ENCODE measurements around the gene ZCCHC17.

ZCCHC17 gene

DNA sequence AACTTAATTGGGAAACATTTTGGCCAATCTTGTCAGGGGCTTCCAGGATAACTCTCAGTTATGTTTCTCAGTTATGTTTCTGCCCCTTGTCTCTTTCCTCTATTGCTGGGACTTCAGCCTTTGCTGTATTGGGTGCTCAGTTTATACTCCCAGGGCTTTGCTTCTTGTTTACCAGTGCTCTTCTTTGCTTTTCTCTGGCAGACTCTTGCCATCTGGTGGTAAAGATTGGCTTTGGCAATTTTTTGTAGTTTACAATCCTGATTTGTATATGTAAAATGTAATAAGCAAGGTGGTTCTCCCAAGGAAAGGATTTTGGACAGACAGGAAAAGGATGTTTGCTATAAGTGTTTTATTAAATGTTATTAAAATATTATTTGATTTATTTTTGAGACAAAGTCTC is 38.2 kb downstream of the ZCCHC17 start:
- ATAC-seq (no peak), DNase-seq (ENCODE audit: low spot score in 2 of 2) (no peak)
- Mint-ChIP-seq H3K9me3 (no peaks in the 10 kb centered on the region), H3K4me3 (no peak overlapping the region), H3K4me1 (no peaks in the 10 kb centered on the region), H3K36me3 (peaks cover 38% of the 10 kb centered on the region), H3K27ac (no peak overlapping the region)

DNA sequence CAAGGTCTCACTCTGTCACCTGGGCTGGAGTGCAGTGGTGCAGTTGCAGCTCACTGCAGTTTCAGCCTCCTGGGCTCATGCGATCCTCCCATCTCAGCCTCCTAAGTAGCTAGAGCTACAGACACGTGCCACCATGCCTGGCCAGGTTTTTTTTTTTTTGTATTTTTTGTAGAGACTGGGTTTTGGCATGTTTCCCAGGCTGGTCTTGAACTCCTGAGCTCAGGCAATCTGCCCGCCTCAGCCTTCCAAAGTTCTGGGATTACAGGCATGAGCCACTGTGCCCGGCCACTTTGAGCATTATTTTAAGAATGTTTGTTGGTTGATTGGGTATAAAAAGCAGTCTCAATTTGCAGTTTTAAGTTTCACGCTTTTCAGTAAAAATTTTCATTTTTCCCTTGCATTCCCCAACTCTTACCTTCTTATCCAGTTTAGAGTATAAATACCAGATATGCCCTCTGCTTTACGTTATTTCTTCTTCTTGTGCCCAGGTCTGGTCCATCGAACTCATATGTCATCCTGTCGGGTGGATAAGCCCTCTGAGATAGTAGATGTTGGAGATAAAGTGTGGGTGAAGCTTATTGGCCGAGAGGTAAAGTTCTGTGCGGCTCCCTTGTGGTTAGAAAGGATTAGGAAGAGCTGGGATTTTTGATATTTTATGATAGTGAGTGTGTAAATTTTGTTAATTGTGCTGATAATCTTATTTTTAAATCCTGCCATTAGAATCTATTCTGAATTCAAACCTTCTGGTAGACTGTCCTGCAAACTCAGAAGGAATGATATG is 40.0 kb downstream of the ZCCHC17 start:
- H3K27ac Mint-ChIP-seq, result no peak overlapping the region
- H3K36me3 Mint-ChIP-seq, result peaks cover 48% of the 10 kb centered on the region
- H3K4me1 Mint-ChIP-seq, result no peaks in the 10 kb centered on the region
- DNase-seq (ENCODE audit: low spot score in 2 of 2) (no peak), ATAC-seq (no peak)
- H3K4me3 Mint-ChIP-seq, result no peak overlapping the region
- H3K9me3 Mint-ChIP-seq, result no peaks in the 10 kb centered on the region

DNA sequence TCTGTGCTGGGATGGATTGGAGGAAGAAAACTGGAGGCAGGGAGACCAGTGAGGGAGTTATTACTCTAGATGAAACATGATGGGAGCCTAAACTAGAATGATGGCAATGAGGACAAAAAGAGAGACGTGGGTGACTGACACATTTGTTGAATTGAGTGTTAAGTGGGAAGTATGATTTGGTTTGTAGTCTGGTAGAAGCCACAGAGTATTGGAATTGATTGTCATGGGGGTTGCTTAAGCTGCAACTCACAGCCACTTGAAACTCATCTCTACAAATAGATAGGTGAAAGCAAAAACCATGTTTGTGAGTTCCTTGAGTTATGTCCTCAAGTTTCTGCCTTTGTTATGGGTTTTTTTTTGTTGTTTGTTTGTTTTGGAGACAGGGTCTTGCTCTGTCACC is 47.7 kb downstream of the ZCCHC17 start:
- Mint-ChIP-seq H3K9me3 (no peaks in the 10 kb centered on the region), H3K4me1 (no peaks in the 10 kb centered on the region), H3K27ac (no peak overlapping the region), H3K36me3 (peaks cover 40% of the 10 kb centered on the region), H3K4me3 (no peak overlapping the region)
- peak; percentile 76 for ATAC-seq
- no peak for DNase-seq (ENCODE audit: low spot score in 2 of 2)

DNA sequence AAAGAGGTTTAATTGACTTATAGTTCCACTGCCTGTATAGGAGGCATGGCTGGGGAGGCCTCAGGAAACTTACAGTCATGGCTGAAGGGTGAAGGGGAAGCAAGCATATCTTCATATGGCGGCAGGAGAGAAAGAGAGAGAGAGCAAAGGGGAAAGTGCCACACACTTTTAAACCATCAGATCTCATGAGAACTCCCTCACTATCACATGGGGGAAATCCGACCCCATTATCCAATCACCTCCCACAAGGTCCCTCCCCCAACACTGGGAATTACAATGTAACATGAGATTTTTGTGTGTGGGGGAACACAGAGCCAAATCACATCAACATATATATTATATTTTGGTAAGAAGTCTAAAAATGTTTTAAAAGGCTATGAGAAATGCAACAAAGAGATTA is 48.8 kb downstream of the ZCCHC17 start:
- H3K4me3 Mint-ChIP-seq, result no peak overlapping the region
- no peak overlapping the region for H3K27ac Mint-ChIP-seq
- ATAC-seq, result no peak
- no peaks in the 10 kb centered on the region for H3K4me1 Mint-ChIP-seq
- DNase-seq (ENCODE audit: low spot score in 2 of 2), result no peak
- H3K9me3 Mint-ChIP-seq, result no peaks in the 10 kb centered on the region
- peaks cover 40% of the 10 kb centered on the region for H3K36me3 Mint-ChIP-seq

DNA sequence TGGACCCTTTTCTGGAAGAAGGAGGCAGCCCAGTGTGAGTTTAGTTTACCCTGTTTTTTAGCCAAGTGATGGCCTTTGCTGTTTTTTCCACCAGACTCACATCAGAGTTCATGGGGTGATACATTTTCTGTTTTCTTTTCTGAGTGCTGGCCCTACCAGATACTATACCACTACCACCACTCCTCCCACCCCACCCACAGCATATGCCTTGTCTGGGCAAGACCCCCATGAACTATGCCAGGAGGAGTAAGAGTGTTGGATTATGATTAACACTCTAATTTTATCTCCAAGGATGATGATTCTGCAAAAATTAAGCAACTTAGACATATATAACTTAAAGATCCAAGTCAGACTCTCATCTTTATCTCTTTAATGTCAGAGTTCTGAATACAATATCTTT is 50.0 kb downstream of the ZCCHC17 start:
- no peak for DNase-seq (ENCODE audit: low spot score in 2 of 2)
- H3K27ac Mint-ChIP-seq, result no peak overlapping the region
- H3K4me1 Mint-ChIP-seq, result no peaks in the 10 kb centered on the region
- no peak for ATAC-seq
- H3K9me3 Mint-ChIP-seq, result no peaks in the 10 kb centered on the region
- H3K36me3 Mint-ChIP-seq, result peaks cover 45% of the 10 kb centered on the region
- no peak overlapping the region for H3K4me3 Mint-ChIP-seq

DNA sequence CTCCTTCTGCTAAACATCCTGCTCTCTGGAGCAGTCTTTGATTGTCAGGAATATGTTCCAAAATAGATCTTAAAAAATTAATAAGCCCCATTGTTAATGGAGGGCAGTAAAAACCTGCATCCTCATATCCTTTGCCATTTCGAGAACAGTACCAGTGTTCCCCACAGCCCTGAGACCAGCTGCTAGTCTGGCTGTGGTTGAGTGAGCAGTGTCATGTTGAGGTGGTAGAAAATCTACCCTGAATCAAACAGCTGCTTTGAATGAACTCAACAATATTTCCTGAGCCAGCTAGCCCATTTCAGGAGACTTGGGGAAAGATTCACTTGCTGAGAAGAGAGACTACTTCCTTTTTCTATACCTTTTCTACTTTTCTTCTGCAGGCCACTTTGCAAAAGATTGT is 51.6 kb downstream of the ZCCHC17 start:
- ATAC-seq, result no peak
- Mint-ChIP-seq H3K36me3 (peaks cover 61% of the 10 kb centered on the region), H3K4me3 (no peak overlapping the region), H3K4me1 (no peaks in the 10 kb centered on the region), H3K9me3 (no peaks in the 10 kb centered on the region), H3K27ac (no peak overlapping the region)
- no peak for DNase-seq (ENCODE audit: low spot score in 2 of 2)

DNA sequence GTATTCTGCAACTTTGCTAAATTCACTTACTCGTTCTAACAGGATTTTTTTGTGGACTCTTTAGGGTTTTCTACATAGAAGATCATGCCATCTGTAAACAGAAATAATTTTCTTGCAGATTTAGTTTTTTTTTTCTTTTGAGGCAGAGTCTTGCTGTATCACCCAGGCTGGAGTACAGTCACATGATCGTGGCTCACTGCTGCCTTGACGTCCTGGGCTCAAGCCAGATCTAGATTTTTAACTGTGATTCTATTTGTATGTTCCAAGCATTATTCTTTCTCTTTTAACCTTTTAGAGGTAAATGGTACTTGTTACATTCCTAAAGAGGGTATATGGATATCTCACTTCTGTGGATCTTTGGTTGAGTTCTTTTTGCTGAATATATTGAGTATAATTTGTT is 57.5 kb downstream of the ZCCHC17 start:
- DNase-seq (ENCODE audit: low spot score in 2 of 2), result no peak
- H3K4me3 Mint-ChIP-seq, result no peak overlapping the region
- no peak overlapping the region for H3K27ac Mint-ChIP-seq
- H3K4me1 Mint-ChIP-seq, result no peaks in the 10 kb centered on the region
- H3K36me3 Mint-ChIP-seq, result peaks cover 51% of the 10 kb centered on the region
- ATAC-seq, result no peak
- H3K9me3 Mint-ChIP-seq, result no peaks in the 10 kb centered on the region

DNA sequence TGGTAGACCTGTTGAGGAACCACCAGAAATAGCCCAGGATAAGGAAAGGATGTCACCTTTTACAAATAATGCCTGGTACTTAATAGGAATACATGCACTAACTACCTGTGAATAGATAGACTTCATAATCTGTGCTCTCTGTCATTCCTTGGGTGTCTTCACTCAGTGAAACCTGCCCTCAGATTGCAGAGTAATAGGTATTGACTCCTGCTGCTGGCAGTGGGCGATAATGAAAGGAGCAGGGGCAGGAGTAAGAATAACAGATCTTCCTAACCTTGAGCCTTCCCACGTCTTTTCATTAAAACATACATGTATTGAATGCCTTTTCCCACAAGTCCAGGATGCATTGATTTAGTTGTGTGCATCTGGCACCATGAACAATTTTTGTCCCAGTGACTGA is 59.6 kb downstream of the ZCCHC17 start:
- H3K9me3 Mint-ChIP-seq, result no peaks in the 10 kb centered on the region
- DNase-seq (ENCODE audit: low spot score in 2 of 2) (no peak), ATAC-seq (no peak)
- H3K4me1 Mint-ChIP-seq, result no peaks in the 10 kb centered on the region
- H3K27ac Mint-ChIP-seq, result no peak overlapping the region
- H3K36me3 Mint-ChIP-seq, result peaks cover 29% of the 10 kb centered on the region
- H3K4me3 Mint-ChIP-seq, result no peak overlapping the region

DNA sequence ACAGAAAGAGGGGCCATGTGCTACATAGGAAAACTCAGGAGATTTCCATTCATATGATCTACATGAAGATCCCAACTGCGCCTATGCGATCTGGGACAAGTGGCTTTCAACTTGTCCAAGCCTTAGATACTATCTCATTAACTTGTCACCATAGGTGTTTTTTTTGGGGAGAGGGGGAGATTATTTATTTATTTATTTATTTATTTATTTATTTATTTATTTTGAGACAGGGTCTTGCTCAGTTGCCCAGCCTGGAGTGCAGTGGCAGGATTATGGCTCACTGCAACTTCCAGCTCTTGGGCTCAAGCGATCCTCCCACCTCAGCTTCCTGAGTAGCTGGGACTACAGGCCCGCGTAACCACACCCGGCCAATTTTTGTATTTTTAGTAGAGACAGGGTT is 64.8 kb downstream of the ZCCHC17 start:
- H3K27ac Mint-ChIP-seq, result no peak overlapping the region
- H3K4me3 Mint-ChIP-seq, result no peak overlapping the region
- no peaks in the 10 kb centered on the region for H3K4me1 Mint-ChIP-seq
- peaks cover 33% of the 10 kb centered on the region for H3K36me3 Mint-ChIP-seq
- DNase-seq (ENCODE audit: low spot score in 2 of 2) (no peak), ATAC-seq (no peak)
- H3K9me3 Mint-ChIP-seq, result no peaks in the 10 kb centered on the region

DNA sequence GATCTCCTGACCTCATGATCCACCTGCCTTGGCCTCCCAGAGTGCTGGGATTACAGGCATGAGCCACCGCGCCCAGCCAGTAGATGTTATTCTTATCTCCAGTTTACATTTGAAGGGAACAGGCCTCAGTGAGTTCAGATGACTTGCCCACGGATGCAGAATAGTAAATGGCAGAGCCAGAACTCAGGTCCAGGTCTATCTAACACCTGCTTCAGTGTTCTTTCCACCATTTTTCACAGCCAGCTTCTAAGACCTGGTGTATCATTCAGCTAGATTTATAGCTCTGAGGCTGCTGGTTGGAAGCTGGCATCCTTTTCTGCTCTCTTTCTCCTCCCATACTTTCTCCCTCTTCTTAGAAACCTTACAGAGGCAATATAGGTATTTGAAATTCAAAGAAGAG is 65.2 kb downstream of the ZCCHC17 start:
- H3K9me3 Mint-ChIP-seq, result no peaks in the 10 kb centered on the region
- no peak overlapping the region for H3K4me3 Mint-ChIP-seq
- H3K27ac Mint-ChIP-seq, result no peak overlapping the region
- H3K4me1 Mint-ChIP-seq, result no peaks in the 10 kb centered on the region
- DNase-seq (ENCODE audit: low spot score in 2 of 2) (no peak), ATAC-seq (no peak)
- H3K36me3 Mint-ChIP-seq, result peaks cover 33% of the 10 kb centered on the region

DNA sequence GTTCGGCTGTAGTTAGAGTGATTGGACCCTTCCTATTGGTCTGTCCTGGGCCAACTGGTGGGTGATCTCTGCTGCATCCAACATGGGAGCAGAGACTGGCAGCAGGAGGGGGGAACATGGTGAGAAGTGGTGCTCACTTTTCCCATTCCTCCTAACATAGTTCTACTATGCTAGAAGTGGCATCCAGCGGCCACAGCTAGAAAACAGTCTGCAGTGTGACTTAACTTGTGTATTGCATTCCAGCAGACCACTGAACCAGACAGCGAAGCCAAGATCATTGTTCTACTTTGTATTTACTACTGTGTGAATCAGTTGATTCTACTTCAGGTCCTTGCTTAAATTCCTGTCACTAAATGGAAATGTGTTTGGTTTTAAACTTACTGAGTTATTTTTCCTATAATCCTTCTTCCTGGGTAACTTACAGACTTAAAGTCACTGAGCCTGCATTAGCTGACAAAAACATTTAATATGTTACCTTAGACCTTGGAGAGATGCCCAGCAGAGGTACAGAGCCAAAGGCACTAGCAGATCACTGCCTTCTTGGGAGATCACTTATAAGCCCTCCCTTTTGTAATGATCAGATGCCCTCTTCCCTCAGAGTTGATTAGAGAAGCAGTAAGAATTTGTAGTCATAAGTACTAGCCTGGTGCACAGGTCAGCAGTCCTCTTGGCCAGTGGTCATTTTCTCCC is 67.9 kb downstream of the ZCCHC17 start:
- DNase-seq (ENCODE audit: low spot score in 2 of 2) (no peak), ATAC-seq (no peak)
- Mint-ChIP-seq H3K9me3 (no peaks in the 10 kb centered on the region), H3K36me3 (peaks cover 29% of the 10 kb centered on the region), H3K4me1 (no peaks in the 10 kb centered on the region), H3K27ac (no peak overlapping the region), H3K4me3 (no peak overlapping the region)

DNA sequence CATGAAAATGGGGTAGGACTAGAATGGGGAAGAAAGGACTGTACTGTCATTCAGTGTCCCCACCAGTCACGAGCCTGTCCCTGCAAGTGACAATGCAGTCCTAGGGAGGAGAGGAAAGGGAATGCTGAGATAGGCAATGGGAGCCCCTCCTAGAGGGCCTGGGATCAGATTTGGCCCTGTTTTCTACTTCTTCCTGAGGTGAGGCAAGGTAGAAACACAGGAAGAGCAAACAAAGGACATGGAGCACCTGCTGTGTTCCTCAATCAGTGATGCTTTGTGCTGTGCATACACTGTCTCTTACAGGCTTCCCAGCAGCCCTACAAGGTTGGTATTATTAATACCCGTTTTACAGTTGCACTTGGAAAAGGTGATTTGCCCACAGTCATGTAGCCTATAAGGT is 70.0 kb downstream of the ZCCHC17 start:
- Mint-ChIP-seq H3K4me1 (peaks cover under 1% of the 10 kb centered on the region), H3K27ac (no peak overlapping the region), H3K9me3 (no peaks in the 10 kb centered on the region), H3K36me3 (peaks cover 29% of the 10 kb centered on the region), H3K4me3 (no peak overlapping the region)
- ATAC-seq (no peak), DNase-seq (ENCODE audit: low spot score in 2 of 2) (no peak)

DNA sequence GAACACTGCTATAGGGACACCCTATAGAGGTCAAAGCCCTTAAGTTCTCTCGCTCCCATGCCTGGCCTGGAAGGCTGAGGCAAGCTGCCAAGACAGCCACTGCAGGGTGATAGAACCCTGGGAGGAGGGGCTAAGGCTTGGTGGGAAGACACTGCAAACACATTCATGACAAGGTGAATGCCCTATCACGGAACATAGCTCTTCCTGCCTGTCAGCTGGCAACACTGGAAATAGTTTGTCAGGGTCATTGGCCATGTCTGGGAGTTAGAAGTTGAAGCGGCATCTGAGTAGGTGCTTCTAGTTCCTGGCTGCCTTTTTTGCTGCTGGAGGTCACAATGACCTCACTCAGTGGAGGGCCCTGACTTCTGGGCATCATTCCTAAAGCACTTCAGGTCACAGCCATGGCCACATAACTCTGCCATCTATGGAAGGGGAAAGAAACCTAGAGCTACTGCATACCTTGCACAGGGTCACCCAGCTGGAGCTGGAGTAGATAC is 71.8 kb downstream of the ZCCHC17 start:
- H3K9me3 Mint-ChIP-seq, result no peaks in the 10 kb centered on the region
- ATAC-seq, result no peak

DNA sequence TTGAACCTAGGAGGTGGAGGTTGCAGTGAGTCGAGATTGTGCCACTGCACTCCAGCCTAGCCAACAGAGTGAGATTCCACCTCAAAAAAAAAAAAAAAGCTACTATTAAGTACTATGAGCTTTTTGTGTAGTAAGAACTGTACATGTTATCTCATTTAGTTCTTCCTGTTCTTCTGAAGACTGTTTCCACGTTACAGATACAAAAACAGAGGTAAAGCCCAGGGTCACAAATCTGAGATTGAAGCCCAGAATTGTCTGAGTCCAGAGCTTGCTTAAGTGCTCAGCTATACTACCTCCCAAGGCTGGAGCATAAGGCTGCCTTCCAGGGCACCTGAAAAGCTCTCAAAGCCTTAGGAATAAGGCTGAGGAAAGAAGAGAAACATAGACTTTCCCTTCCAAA is 73.2 kb downstream of the ZCCHC17 start:
- no peak overlapping the region for H3K4me3 Mint-ChIP-seq
- peaks cover 10% of the 10 kb centered on the region for H3K36me3 Mint-ChIP-seq
- no peak overlapping the region for H3K27ac Mint-ChIP-seq
- H3K4me1 Mint-ChIP-seq, result peaks cover 26% of the 10 kb centered on the region
- ATAC-seq (no peak), DNase-seq (ENCODE audit: low spot score in 2 of 2) (no peak)
- H3K9me3 Mint-ChIP-seq, result no peaks in the 10 kb centered on the region

More for the DNA sequence above, 71.8 kb downstream of the ZCCHC17 start:
- no peak for DNase-seq (ENCODE audit: low spot score in 2 of 2)
- Mint-ChIP-seq H3K4me1 (peaks cover 19% of the 10 kb centered on the region), H3K4me3 (no peak overlapping the region), H3K27ac (no peak overlapping the region), H3K36me3 (peaks cover 24% of the 10 kb centered on the region)

DNA sequence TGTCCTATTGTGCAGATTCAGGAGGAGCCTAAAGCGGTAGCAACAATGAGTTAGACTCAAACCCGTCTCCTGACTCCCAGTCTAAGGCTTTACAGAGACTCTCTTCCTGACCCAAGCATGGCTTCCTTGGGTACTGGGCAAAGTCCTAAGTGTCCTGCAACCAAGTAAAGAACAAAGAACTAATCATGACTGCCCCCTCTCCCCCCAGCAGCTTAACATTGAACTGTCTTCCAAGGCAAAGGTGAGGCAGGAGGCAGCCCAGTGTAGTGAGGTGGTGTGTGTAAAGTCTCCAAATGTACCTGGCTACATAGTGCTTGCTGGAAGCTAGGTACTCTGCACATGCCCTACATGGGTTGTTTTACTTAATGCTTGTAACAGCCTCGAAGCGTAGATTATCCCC is 73.7 kb downstream of the ZCCHC17 start:
- Mint-ChIP-seq H3K9me3 (no peaks in the 10 kb centered on the region), H3K4me1 (peaks cover 26% of the 10 kb centered on the region), H3K27ac (no peak overlapping the region), H3K36me3 (peaks cover 5% of the 10 kb centered on the region), H3K4me3 (no peak overlapping the region)
- DNase-seq (ENCODE audit: low spot score in 2 of 2) (no peak), ATAC-seq (no peak)

Data from stimulated activated effector memory CD8-positive, alpha-beta T cell treated with anti-CD3 and anti-CD28 coated beads, Interleukin-12 subunit alpha, Interleukin-12 subunit beta, amount 100 ng/mL, for 72 hours (primary cell).